ENCODE measurements around the gene ALK.

- TF ChIP-seq CTCF (IDR thresholded peaks at IDR 0.05), result no peak
- TF ChIP-seq POLR2A (IDR thresholded peaks at IDR 0.05), result no peak
Measured at GRCh38 chr2:29389686-29390085, 531.7 kb downstream of the ALK start.
